Activated CD4-positive, CD25-positive, alpha-beta regulatory T cell treated with anti-CD3 and anti-CD28 coated beads, Interleukin-2, amount 50 U/mL, for 16 hours (primary cell): Measurements from ENCODE around the gene MTMR8.

Experiments used
- DNase-seq: peaks from one replicate; pipeline ENCODE4 v3.0.0-alpha.2; 2020; ENCODE audit warnings: low read depth, low spot score

The MTMR8 gene

DNA sequence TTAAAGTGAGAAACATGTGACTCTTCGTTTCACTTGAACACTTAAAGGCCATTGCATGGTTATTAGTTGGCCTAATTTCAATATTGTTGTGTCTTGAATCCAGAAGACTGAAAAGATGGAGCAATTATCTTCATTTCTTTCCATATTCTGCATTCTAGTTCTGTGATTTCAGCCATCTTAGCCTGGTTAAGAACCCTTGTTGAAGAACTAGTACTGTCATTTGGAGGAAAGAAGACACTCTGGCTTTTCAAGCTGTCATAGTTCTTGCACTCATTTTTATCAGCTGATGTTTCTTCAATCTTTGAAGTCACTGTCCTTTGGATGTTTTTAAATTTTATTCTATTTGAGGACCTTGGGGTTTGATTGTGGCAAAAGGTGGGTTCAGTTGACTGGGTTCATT lies 81.6 kb downstream of the MTMR8 start:
- DNase-seq = no peak

GRCh38 chrX:64306712-64307111 lies 88.5 kb downstream of the MTMR8 start:
- no peak for DNase-seq

DNA sequence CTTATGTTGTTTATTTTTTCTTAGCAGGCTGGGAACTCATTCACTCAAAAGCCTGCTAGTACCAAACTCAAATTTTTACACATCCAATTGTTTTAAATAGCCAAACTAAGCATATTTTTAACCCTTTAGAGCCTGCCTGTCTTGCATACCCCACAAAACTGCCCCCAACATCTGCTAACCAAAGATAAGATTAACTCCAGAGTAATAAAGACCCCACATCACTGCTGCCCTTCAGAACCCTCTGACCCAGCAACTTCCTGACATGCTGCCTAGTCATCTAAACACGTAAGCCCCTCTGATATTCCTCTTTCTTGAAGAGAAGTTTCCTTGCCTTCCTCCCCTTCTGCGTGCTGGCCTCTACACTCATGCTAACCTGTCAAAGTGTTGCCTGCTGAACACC lies 104.1 kb downstream of the MTMR8 start:
- DNase-seq = no peak

GRCh38 chrX:64265265-64265664 lies 130.0 kb downstream of the MTMR8 start:
- no peak for DNase-seq

- DNase-seq = no peak
These were observed 164.9 kb downstream of the MTMR8 start, which contains the start of gene ASB12 for GRCh38 chrX:64230123-64230970. ASB12 (minus strand) TSS chrX:64230607; CDS start chrX:64225650, 4,957 bp downstream.

DNA sequence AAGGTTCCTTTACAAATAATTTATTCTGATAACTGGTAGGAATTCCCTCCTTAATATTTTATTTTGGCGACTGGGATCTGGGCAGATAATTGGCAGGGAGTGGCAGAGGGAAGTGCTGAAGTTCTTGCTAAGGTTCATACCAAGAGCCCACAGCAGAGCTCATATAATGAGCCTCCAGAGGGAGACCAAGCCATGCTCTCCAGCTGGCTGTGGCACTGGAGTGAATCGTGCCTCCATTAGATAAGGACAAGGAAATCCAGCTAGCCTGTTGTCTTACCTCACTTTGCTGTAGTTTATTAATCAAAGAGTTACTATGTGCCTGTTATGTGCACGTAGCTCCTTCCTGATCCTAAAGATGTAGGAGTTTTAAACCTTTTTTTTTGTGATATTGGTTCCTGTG lies 166.1 kb downstream of the MTMR8 start:
- DNase-seq = no peak
